Measurements from ENCODE around the gene GHR.

DNA sequence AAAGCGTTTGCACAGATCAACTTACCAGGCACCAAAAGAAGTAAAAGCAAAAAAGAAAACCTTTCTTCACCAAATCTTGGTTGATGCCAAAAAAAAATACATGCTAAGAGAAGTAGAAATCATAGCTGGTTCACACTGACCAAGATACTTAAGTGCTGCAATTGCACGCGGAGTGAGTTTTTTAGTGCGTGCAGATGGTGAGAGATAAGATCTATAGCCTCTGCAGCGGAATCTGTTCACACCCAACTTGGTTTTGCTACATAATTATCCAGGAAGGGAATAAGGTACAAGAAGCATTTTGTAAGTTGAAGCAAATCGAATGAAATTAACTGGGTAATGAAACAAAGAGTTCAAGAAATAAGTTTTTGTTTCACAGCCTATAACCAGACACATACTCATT, 297.0 kb downstream of the GHR start:
- TF ChIP-seq, protein P1, sequence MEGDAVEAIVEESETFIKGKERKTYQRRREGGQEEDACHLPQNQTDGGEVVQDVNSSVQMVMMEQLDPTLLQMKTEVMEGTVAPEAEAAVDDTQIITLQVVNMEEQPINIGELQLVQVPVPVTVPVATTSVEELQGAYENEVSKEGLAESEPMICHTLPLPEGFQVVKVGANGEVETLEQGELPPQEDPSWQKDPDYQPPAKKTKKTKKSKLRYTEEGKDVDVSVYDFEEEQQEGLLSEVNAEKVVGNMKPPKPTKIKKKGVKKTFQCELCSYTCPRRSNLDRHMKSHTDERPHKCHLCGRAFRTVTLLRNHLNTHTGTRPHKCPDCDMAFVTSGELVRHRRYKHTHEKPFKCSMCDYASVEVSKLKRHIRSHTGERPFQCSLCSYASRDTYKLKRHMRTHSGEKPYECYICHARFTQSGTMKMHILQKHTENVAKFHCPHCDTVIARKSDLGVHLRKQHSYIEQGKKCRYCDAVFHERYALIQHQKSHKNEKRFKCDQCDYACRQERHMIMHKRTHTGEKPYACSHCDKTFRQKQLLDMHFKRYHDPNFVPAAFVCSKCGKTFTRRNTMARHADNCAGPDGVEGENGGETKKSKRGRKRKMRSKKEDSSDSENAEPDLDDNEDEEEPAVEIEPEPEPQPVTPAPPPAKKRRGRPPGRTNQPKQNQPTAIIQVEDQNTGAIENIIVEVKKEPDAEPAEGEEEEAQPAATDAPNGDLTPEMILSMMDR (IDR thresholded peaks at IDR 0.05 in 4 of 5, conservative IDR thresholded peaks at IDR 0.05 in 1 of 5) = no peak
- no peak for TF ChIP-seq POLR2A (IDR thresholded peaks at IDR 0.05)
